ENCODE measurements around the gene DEFB132.

DNA sequence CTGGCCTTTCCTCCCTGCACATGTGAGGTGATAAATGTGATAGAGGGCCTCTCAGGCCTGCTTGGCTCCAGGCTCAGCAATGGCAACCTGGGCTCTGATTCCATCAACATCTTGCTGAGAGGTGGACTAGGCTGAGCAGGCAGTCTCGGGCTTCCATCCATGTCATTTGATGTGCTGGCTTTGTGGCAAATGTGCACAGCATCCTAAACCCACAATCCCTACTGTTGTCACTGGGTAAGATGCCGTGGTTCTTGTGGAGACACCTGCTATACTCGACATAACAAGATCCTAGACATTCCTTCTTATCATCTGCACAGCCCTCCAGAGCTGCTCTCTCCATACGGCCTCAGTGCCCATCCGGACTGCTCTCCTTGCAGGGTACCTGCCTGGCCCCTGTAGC, 37.1 kb downstream of the DEFB132 start:
- no peak for TF ChIP-seq EZH2 (IDR thresholded peaks at IDR 0.05; ENCODE audit: borderline replicate concordance, low read depth, low read length, severe bottlenecking)
- TF ChIP-seq POLR2AphosphoS5 (IDR thresholded peaks at IDR 0.05; ENCODE audit: insufficient read depth, low read depth, low read length) = no peak
- TF ChIP-seq, protein P1, sequence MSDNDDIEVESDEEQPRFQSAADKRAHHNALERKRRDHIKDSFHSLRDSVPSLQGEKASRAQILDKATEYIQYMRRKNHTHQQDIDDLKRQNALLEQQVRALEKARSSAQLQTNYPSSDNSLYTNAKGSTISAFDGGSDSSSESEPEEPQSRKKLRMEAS (IDR thresholded peaks at IDR 0.05; ENCODE audit: insufficient read depth, insufficient read length) = no peak
- TF ChIP-seq, protein P2, sequence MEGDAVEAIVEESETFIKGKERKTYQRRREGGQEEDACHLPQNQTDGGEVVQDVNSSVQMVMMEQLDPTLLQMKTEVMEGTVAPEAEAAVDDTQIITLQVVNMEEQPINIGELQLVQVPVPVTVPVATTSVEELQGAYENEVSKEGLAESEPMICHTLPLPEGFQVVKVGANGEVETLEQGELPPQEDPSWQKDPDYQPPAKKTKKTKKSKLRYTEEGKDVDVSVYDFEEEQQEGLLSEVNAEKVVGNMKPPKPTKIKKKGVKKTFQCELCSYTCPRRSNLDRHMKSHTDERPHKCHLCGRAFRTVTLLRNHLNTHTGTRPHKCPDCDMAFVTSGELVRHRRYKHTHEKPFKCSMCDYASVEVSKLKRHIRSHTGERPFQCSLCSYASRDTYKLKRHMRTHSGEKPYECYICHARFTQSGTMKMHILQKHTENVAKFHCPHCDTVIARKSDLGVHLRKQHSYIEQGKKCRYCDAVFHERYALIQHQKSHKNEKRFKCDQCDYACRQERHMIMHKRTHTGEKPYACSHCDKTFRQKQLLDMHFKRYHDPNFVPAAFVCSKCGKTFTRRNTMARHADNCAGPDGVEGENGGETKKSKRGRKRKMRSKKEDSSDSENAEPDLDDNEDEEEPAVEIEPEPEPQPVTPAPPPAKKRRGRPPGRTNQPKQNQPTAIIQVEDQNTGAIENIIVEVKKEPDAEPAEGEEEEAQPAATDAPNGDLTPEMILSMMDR (IDR thresholded peaks at IDR 0.05; ENCODE audit: extremely low read depth in 1 of 2, insufficient read depth in 1 of 2, low read depth in 1 of 2, low read length in 2 of 2) = no peak
- TF ChIP-seq MYC (IDR thresholded peaks at IDR 0.05; ENCODE audit: low read depth, low read length) = no peak
- no peak for TF ChIP-seq POLR2A (IDR thresholded peaks at IDR 0.05; ENCODE audit: low read depth, low read length)
- no peak for TF ChIP-seq JUN (IDR thresholded peaks at IDR 0.05; ENCODE audit: borderline replicate concordance, insufficient read depth, insufficient read length, low read depth)
- no peak for TF ChIP-seq FOS (IDR thresholded peaks at IDR 0.05; ENCODE audit: borderline replicate concordance, insufficient read depth, low read length)

All from endothelial cell of umbilical vein (primary cell).